ENCODE measurements around the gene ADGRE1.

DNA sequence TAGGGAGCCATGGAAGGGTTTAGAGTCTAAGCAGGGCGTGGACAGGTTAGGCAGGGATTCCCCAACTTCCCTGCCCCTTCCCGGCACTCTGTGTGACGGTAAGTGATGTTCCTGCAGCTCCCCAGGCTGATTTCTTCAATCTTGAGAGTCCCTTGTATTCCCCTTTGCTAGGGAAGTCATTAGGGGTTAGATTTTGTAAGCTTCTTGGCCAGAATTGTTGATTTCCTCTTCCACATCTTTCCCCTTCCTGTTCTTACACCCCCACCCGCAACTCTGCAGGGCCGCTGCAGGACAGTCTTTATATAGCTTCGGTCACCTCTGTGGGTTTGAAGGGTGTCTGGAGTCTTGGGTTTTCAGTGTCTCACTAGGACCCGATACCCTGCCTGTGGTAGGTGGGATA lies 10.6 kb upstream of the ADGRE1 start:
- no peak for TF ChIP-seq ZNF384 (IDR thresholded peaks at IDR 0.05)
- TF ChIP-seq BHLHE40 (IDR thresholded peaks at IDR 0.05; ENCODE audit: borderline replicate concordance): no peak
- TF ChIP-seq FOXM1 (IDR thresholded peaks at IDR 0.05; ENCODE audit: borderline replicate concordance): no peak
- TF ChIP-seq HDGF (IDR thresholded peaks at IDR 0.05; ENCODE audit: borderline replicate concordance): no peak
- no peak for TF ChIP-seq SP1 (IDR thresholded peaks at IDR 0.05)
- TF ChIP-seq SUZ12 (IDR thresholded peaks at IDR 0.05): no peak
- TF ChIP-seq FOXA1 (IDR thresholded peaks at IDR 0.05): no peak
- TF ChIP-seq, protein P1, sequence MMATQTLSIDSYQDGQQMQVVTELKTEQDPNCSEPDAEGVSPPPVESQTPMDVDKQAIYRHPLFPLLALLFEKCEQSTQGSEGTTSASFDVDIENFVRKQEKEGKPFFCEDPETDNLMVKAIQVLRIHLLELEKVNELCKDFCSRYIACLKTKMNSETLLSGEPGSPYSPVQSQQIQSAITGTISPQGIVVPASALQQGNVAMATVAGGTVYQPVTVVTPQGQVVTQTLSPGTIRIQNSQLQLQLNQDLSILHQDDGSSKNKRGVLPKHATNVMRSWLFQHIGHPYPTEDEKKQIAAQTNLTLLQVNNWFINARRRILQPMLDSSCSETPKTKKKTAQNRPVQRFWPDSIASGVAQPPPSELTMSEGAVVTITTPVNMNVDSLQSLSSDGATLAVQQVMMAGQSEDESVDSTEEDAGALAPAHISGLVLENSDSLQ (IDR thresholded peaks at IDR 0.05): no peak
- no peak for TF ChIP-seq NFRKB (IDR thresholded peaks at IDR 0.05)
- TF ChIP-seq ARNT (IDR thresholded peaks at IDR 0.05): no peak
- no peak for TF ChIP-seq TARDBP (IDR thresholded peaks at IDR 0.05)
- TF ChIP-seq L3MBTL2 (conservative IDR thresholded peaks at IDR 0.05): no peak

Measured in HEK293T (cell line).